ENCODE measurements around the gene PSEN1.

Gene PSEN1

GRCh38 chr14:73142216-73142615, 5.9 kb downstream of the PSEN1 start:
- H3K27ac ChIP-seq = no peak overlapping the region
- no peak for TF ChIP-seq CTCF (IDR thresholded peaks at IDR 0.05)
- TF ChIP-seq ZFX (IDR thresholded peaks at IDR 0.05; ENCODE audit: borderline replicate concordance) = no peak

GRCh38 chr14:73143003-73143402, 6.7 kb downstream of the PSEN1 start:
- H3K27ac ChIP-seq = no peak overlapping the region

GRCh38 chr14:73143617-73144016, 7.3 kb downstream of the PSEN1 start:
- TF ChIP-seq CTCF (IDR thresholded peaks at IDR 0.05) (no peak), ZFX (IDR thresholded peaks at IDR 0.05; ENCODE audit: borderline replicate concordance) (no peak)
- no peak overlapping the region for H3K27ac ChIP-seq

More at GRCh38 chr14:73143003-73143402, 6.7 kb downstream of the PSEN1 start:
- TF ChIP-seq ZFX (IDR thresholded peaks at IDR 0.05; ENCODE audit: borderline replicate concordance) (no peak), CTCF (IDR thresholded peaks at IDR 0.05) (no peak)

- no peak overlapping the region for H3K27ac ChIP-seq
- TF ChIP-seq CTCF (IDR thresholded peaks at IDR 0.05) (no peak), ZFX (IDR thresholded peaks at IDR 0.05; ENCODE audit: borderline replicate concordance) (no peak)
Observed at GRCh38 chr14:73145371-73145770, 9.1 kb downstream of the PSEN1 start.

- no peak overlapping the region for H3K27ac ChIP-seq
- no peak for TF ChIP-seq ZFX (IDR thresholded peaks at IDR 0.05; ENCODE audit: borderline replicate concordance)
- no peak for TF ChIP-seq CTCF (IDR thresholded peaks at IDR 0.05)
Observed at GRCh38 chr14:73146111-73146510, 9.8 kb downstream of the PSEN1 start.

- no peak overlapping the region for H3K27ac ChIP-seq
- TF ChIP-seq CTCF (IDR thresholded peaks at IDR 0.05) = no peak
- TF ChIP-seq ZFX (IDR thresholded peaks at IDR 0.05; ENCODE audit: borderline replicate concordance) = no peak
Observed at GRCh38 chr14:73149753-73150152, 13.4 kb downstream of the PSEN1 start.

- no peak for TF ChIP-seq CTCF (IDR thresholded peaks at IDR 0.05)
- TF ChIP-seq ZFX (IDR thresholded peaks at IDR 0.05; ENCODE audit: borderline replicate concordance) = no peak
- no peak overlapping the region for H3K27ac ChIP-seq
Observed at GRCh38 chr14:73153272-73153671, 17.0 kb downstream of the PSEN1 start.

Measured in 22Rv1 (cell line).